ENCODE measurements around the gene SLC48A1. TPM values are rescaled to one million over a fixed set of nuclear protein-coding genes. Genes with fewer than 3 reads are reported as not detected.

Gene SLC48A1
- total RNA-seq, 1 experiment from 2014 or later, result 20.0 TPM

DNA sequence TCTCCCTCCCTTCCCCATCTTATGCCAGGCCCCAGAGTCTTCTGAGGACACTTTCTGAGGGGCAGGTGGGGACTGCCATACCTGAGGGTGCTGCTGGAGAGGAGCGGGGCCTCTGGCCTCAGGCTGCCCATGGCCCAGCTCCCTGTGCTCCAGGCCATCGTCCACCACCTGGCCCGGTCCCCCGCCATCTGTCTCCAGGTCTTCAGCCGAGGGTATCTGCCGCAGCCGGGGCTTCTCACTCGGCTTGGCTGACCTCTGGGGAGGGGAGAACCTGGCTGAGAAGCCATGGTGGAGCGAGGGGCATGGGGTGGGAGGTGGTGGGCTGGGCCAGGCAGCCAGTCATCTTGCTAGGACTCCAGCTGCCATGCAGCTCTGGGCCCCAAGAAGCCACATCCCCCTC is 21.6 kb downstream of the SLC48A1 start:
- no peak for TF ChIP-seq YY1 (IDR thresholded peaks at IDR 0.05; ENCODE audit: extremely low read depth, insufficient replicate concordance, low read depth, low read length)
- TF ChIP-seq EZH2phosphoT487 (IDR thresholded peaks at IDR 0.05; ENCODE audit: borderline replicate concordance), result no peak
- TF ChIP-seq SIN3A (IDR thresholded peaks at IDR 0.05; ENCODE audit: low read depth), result no peak
- TF ChIP-seq CEBPB (IDR thresholded peaks at IDR 0.05; ENCODE audit: low read depth), result no peak
- TF ChIP-seq, protein P1, sequence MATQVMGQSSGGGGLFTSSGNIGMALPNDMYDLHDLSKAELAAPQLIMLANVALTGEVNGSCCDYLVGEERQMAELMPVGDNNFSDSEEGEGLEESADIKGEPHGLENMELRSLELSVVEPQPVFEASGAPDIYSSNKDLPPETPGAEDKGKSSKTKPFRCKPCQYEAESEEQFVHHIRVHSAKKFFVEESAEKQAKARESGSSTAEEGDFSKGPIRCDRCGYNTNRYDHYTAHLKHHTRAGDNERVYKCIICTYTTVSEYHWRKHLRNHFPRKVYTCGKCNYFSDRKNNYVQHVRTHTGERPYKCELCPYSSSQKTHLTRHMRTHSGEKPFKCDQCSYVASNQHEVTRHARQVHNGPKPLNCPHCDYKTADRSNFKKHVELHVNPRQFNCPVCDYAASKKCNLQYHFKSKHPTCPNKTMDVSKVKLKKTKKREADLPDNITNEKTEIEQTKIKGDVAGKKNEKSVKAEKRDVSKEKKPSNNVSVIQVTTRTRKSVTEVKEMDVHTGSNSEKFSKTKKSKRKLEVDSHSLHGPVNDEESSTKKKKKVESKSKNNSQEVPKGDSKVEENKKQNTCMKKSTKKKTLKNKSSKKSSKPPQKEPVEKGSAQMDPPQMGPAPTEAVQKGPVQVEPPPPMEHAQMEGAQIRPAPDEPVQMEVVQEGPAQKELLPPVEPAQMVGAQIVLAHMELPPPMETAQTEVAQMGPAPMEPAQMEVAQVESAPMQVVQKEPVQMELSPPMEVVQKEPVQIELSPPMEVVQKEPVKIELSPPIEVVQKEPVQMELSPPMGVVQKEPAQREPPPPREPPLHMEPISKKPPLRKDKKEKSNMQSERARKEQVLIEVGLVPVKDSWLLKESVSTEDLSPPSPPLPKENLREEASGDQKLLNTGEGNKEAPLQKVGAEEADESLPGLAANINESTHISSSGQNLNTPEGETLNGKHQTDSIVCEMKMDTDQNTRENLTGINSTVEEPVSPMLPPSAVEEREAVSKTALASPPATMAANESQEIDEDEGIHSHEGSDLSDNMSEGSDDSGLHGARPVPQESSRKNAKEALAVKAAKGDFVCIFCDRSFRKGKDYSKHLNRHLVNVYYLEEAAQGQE (IDR thresholded peaks at IDR 0.05; ENCODE audit: low read depth), result no peak
- ChIA-PET POLR2A (no interaction called here), CTCF (no interaction called here), RAD21 (ENCODE audit: low non-redundant PET in 1 of 2, low total read pairs in 2 of 2, uncharacterized antibody in 2 of 2, unreplicated experiment in 2 of 2) (interaction anchor here in 1 of 2 experiments (0.7 kb wide), 1 partner anchor 50 kb away, joined by 6 read pairs; no protein-coding TSS in a partner anchor)
- no peaks in the 10 kb centered on the region for H3K9me2 ChIP-seq (ENCODE audit: insufficient read depth)
- DNase-seq (ENCODE audit: low read depth, low spot score) (no peak), ATAC-seq (no peak)
- BruUV-seq (replicated peaks), result no TSS peak
- no peak overlapping the region for H3K9ac ChIP-seq (ENCODE audit: low read length)
- intact Hi-C loops (cut with micrococcal nuclease), result no loop called here
- no peaks in the 10 kb centered on the region for H3K9me3 ChIP-seq (ENCODE audit: control insufficient read depth in 1 of 2, insufficient read depth in 1 of 2, low read depth in 1 of 2, low read length in 2 of 2)
- H3K27me3 ChIP-seq (ENCODE audit: insufficient read depth, low read length), result no peaks in the 10 kb centered on the region
- H4K20me1 ChIP-seq (ENCODE audit: insufficient read depth), result no peaks in the 10 kb centered on the region
- no peak overlapping the region for H2AFZ ChIP-seq (ENCODE audit: low read depth, low read length, poor library complexity, severe bottlenecking)
- H3K4me2 ChIP-seq (ENCODE audit: low read length), result no peak overlapping the region
- H3K79me2 ChIP-seq (ENCODE audit: insufficient read depth, low read length), result no peaks in the 10 kb centered on the region
- no peak overlapping the region for H3K4me3 ChIP-seq (replicated peaks in 1 of 2; ENCODE audit: low read depth in 1 of 2, low read length in 2 of 2)
- H3K36me3 ChIP-seq (ENCODE audit: control insufficient read depth in 1 of 2, insufficient read depth in 2 of 2, low read length in 2 of 2), result peaks cover under 1 to 7% of the 10 kb centered on the region in 2 experiments; a peak in 3 of 4 replicates
- no peak overlapping the region for H3K27ac ChIP-seq (ENCODE audit: low read depth, low read length)
- no peaks in the 10 kb centered on the region for H3K4me1 ChIP-seq (ENCODE audit: control insufficient read depth in 1 of 2, insufficient read depth in 2 of 2, low read length in 2 of 2)
